Ishikawa (cell line): ENCODE measurements around the gene MEGF11.

Source experiments
- CEBPB ChIP-seq: IDR thresholded peaks from 2 replicates; pipeline ENCODE4 v1.6.1; 2012
- CREB1 ChIP-seq: IDR thresholded peaks from 2 replicates; pipeline ENCODE4 v1.6.1; 2012; ENCODE audit warnings: low read depth
- EP300 ChIP-seq: IDR thresholded peaks from 2 replicates; pipeline ENCODE4 v1.6.1; 2012; ENCODE audit warnings: borderline replicate concordance
- FOXM1 ChIP-seq: IDR thresholded peaks from 2 replicates; pipeline ENCODE4 v1.6.1; 2012; ENCODE audit warnings: low read depth, borderline replicate concordance
- MAX ChIP-seq: IDR thresholded peaks from 2 replicates; pipeline ENCODE4 v1.6.1; 2012
- NFIC ChIP-seq: IDR thresholded peaks from 2 replicates; pipeline ENCODE4 v1.6.1; 2012
- RAD21 ChIP-seq: IDR thresholded peaks from 2 replicates; pipeline ENCODE4 v1.6.1; 2012; ENCODE audit warnings: low read depth
- REST ChIP-seq: IDR thresholded peaks from 2 replicates; pipeline ENCODE4 v1.6.1; 2012; ENCODE audit warnings: low read depth, mild to moderate bottlenecking
- TAF1 ChIP-seq: IDR thresholded peaks from 2 replicates; pipeline ENCODE4 v1.6.1; 2012; ENCODE audit warnings: low read depth, mild to moderate bottlenecking
- TEAD4 ChIP-seq: IDR thresholded peaks from 2 replicates; pipeline ENCODE4 v1.6.1; 2012
- USF1 ChIP-seq: IDR thresholded peaks from 2 replicates; pipeline ENCODE4 v1.6.1; 2012
- YY1 ChIP-seq: IDR thresholded peaks from 2 replicates; pipeline ENCODE4 v1.6.1; 2012; ENCODE audit warnings: low read depth
- ZBTB7A ChIP-seq: IDR thresholded peaks from 2 replicates; pipeline ENCODE4 v1.6.1; 2012; ENCODE audit warnings: low read depth

DNA sequence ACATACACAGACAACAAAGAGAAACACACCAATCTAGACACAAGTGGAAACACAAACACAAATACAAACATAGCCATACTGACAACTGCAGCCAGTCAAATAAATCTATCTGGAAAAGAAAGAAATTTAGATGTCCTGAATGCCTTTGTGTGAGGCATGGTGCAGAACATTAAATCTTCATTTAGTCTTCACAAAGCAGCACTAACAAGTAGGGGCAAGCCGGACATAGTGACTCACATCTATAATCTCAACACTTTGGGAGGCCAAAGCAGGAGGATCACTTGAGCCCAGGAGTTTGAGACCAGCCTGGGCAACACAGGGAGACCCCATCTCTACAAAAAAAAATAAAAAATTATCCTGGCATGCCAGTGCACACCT, 11.7 kb downstream of the MEGF11 start:
- TF ChIP-seq TAF1 = no peak
- no peak for TF ChIP-seq REST
- no peak for TF ChIP-seq MAX
- no peak for TF ChIP-seq EP300
- no peak for TF ChIP-seq TEAD4
- no peak for TF ChIP-seq CEBPB
- TF ChIP-seq YY1 = no peak
- no peak for TF ChIP-seq FOXM1
- TF ChIP-seq RAD21 = no peak
- TF ChIP-seq NFIC = no peak
- TF ChIP-seq USF1 = no peak
- TF ChIP-seq ZBTB7A = no peak
- no peak for TF ChIP-seq CREB1
